ENCODE measurements around the gene CLUH.

GRCh38 chr17:2685696-2686095, 25.9 kb downstream of the CLUH start:
- TF ChIP-seq EZH2 (IDR thresholded peaks at IDR 0.05; ENCODE audit: insufficient read depth, low read length) (no peak), CTCF (IDR thresholded peaks at IDR 0.05; ENCODE audit: insufficient read depth, low read depth, low read length) (no peak)

Data from astrocyte (in vitro differentiated cells and primary cell).